Neural cell (in vitro differentiated cells): ENCODE data around the gene ZBTB25. TPM values are rescaled to one million over a fixed set of nuclear protein-coding genes. Genes with fewer than 3 reads are reported as not detected.

ENCODE experiments used
- H2AFZ ChIP-seq: fragments of 200-600, 300-800 bp; sonication (generic), shearing (Covaris generic); 2 replicates; pipeline ENCODE4 v1.6.0; 2014; ENCODE audit warnings: low read depth, mild to moderate bottlenecking, antibody characterized with exemption, low read length, moderate library complexity
- H3F3A ChIP-seq: fragments of 200-600 bp; shearing (Covaris generic); 2 replicates; pipeline ENCODE4 v1.6.1; 2016; ENCODE audit warnings: mild to moderate bottlenecking, moderate library complexity, mixed read lengths, antibody characterized with exemption, low read length; ENCODE audit not compliant: insufficient read depth, poor library complexity, severe bottlenecking
- H3K27ac ChIP-seq: fragments of 200-600, 300-800 bp; sonication (generic), shearing (Covaris generic); 2 replicates; pipeline ENCODE4 v1.5.1; 2014; ENCODE audit warnings: mild to moderate bottlenecking, low read length, moderate library complexity
- H3K27me3 ChIP-seq: fragments of 300-800, 200-600 bp; sonication (generic), shearing (Covaris generic); 2 replicates; pipeline ENCODE4 v1.6.0; 2014; ENCODE audit warnings: mild to moderate bottlenecking, low read depth, low read length, moderate library complexity; ENCODE audit not compliant: insufficient read depth
- H3K36me3 ChIP-seq: fragments of 300-800, 200-600 bp; sonication (generic), shearing (Covaris generic); 2 replicates; pipeline ENCODE4 v1.5.1; 2014; ENCODE audit warnings: mild to moderate bottlenecking, antibody characterized with exemption, low read length, moderate library complexity; ENCODE audit not compliant: insufficient read depth
- H3K4me2 ChIP-seq: fragments of 300-800, 200-600 bp; sonication (generic), shearing (Covaris generic); 2 replicates; pipeline ENCODE4 v1.6.0; 2014; ENCODE audit warnings: mild to moderate bottlenecking, low read length
- H3K4me3 ChIP-seq: fragments of 300-800, 200-600 bp; sonication (generic), shearing (Covaris generic); 2 replicates; pipeline ENCODE4 v1.5.1; 2014; ENCODE audit warnings: mild to moderate bottlenecking, low read length, moderate library complexity
- H3K79me2 ChIP-seq: fragments of 200-600 bp; shearing (Covaris generic); replicated peaks from 2 replicates; pipeline ENCODE4 v1.6.0; 2014; ENCODE audit warnings: mild to moderate bottlenecking, low read length, moderate library complexity; ENCODE audit not compliant: insufficient read depth
- H3K9ac ChIP-seq: fragments of 300-800, 200-600 bp; sonication (generic), shearing (Covaris generic); 2 replicates; pipeline ENCODE4 v1.6.1; 2016; ENCODE audit warnings: mild to moderate bottlenecking, low read length, mixed read lengths
- H3K9me2 ChIP-seq: fragments of 200-600 bp; shearing (Covaris generic); 2 replicates; pipeline ENCODE4 v1.6.1; 2016; ENCODE audit warnings: mild to moderate bottlenecking, low read length, mixed read lengths; ENCODE audit not compliant: insufficient read depth
- H3K9me3 ChIP-seq: fragments of 200-600, 300-800 bp; sonication (generic), shearing (Covaris generic); 2 replicates; pipeline ENCODE4 v1.6.1; 2016; ENCODE audit warnings: mild to moderate bottlenecking, mixed run types, low read length, moderate library complexity, mixed read lengths
- H4K20me1 ChIP-seq: fragments of 200-600 bp; shearing (Covaris generic); 2 replicates; pipeline ENCODE4 v1.6.1; 2016; ENCODE audit warnings: mild to moderate bottlenecking, mixed run types; ENCODE audit not compliant: insufficient read depth
- EP300 ChIP-seq: fragments of 450-650 bp; conservative IDR thresholded peaks from 2 replicates; pipeline ENCODE4 v1.6.1; 2014; ENCODE audit warnings: antibody characterized with exemption, mild to moderate bottlenecking, moderate library complexity; ENCODE audit not compliant: poor library complexity, severe bottlenecking
- EZH2 ChIP-seq: fragments of 200-600, 300-800 bp; shearing (Covaris generic), sonication (generic); IDR thresholded peaks from 2 replicates; pipeline ENCODE4 v1.6.1; 2014; ENCODE audit warnings: antibody characterized with exemption, low read length, borderline replicate concordance, mild to moderate bottlenecking; ENCODE audit not compliant: insufficient read depth, poor library complexity, severe bottlenecking
- MXI1 ChIP-seq: fragments of 450-650 bp; conservative IDR thresholded peaks from 2 replicates; pipeline ENCODE4 v1.6.1; 2014; ENCODE audit warnings: antibody characterized with exemption, mild to moderate bottlenecking; ENCODE audit not compliant: poor library complexity, severe bottlenecking
- POLR2AphosphoS5 ChIP-seq: IDR thresholded peaks from 2 replicates; pipeline ENCODE4 v1.6.1; 2012
- RAD21 ChIP-seq: fragments of 450-650 bp; conservative IDR thresholded peaks from 2 replicates; pipeline ENCODE4 v1.6.1; 2014; ENCODE audit warnings: antibody characterized with exemption, mild to moderate bottlenecking, moderate library complexity
- SMC3 ChIP-seq: fragments of 450-650 bp; conservative IDR thresholded peaks from 2 replicates; pipeline ENCODE4 v1.6.1; 2014; ENCODE audit warnings: antibody characterized with exemption, mild to moderate bottlenecking, moderate library complexity; ENCODE audit not compliant: poor library complexity
- TAF1 ChIP-seq: IDR thresholded peaks from 2 replicates; pipeline ENCODE4 v1.6.1; 2012; ENCODE audit warnings: low read depth
- polyA plus RNA-seq: library from polyadenylated mRNA; depleted of rRNA; stranded (reverse); fragments of >200 nt; gene quantifications from 2 replicates; pipeline ENCODE4 v1.2.3, GENCODE V29; 2014
- TF ChIP-seq, protein P1 (sequence below): IDR thresholded peaks from 2 replicates; pipeline ENCODE4 v1.6.1; 2012; ENCODE audit warnings: borderline replicate concordance
- TF ChIP-seq, protein P2 (sequence below): fragments of 450-650 bp; IDR thresholded peaks from 2 replicates; pipeline ENCODE4 v1.5.1; 2014; ENCODE audit warnings: antibody characterized with exemption, mild to moderate bottlenecking, moderate library complexity; ENCODE audit not compliant: poor library complexity, severe bottlenecking

The ZBTB25 gene
- polyA plus RNA-seq, 1 donor from 2014 or later = 5.3 TPM

DNA sequence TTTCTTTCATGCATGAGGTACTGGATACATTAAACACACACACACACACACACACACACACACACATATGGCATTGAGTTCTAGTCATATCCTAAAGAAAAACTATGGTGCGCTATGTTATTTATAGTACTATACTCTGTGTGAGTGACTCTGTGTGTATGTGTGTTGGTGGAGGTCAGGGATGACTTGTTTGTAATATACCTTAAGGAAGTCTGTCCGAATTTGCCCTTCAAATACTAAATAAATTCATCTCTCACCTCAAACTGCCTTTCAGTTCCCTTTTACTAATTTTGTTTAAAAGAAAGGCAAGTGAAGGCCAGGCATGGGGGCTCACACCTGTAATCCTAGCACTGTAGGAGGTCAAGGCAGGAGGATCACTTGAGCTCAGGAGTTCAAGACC lies 40.4 kb downstream of the ZBTB25 start:
- H2AFZ ChIP-seq = no peak overlapping the region
- H3K27me3 ChIP-seq = no peaks in the 10 kb centered on the region
- H3K79me2 ChIP-seq = no peaks in the 10 kb centered on the region
- H3K4me2 ChIP-seq = no peak overlapping the region
- no peaks in the 10 kb centered on the region for H3F3A ChIP-seq
- H3K9me2 ChIP-seq = no peaks in the 10 kb centered on the region
- H3K9me3 ChIP-seq = no peaks in the 10 kb centered on the region
- H3K36me3 ChIP-seq = no peaks in the 10 kb centered on the region
- no peaks in the 10 kb centered on the region for H4K20me1 ChIP-seq
- H3K9ac ChIP-seq = no peak overlapping the region
- no peak overlapping the region for H3K27ac ChIP-seq
- TF ChIP-seq EZH2 = no peak
- TF ChIP-seq SMC3 = no peak
- no peak for TF ChIP-seq TAF1
- no peak for TF ChIP-seq MXI1
- no peak for TF ChIP-seq RAD21
- TF ChIP-seq, protein P1, sequence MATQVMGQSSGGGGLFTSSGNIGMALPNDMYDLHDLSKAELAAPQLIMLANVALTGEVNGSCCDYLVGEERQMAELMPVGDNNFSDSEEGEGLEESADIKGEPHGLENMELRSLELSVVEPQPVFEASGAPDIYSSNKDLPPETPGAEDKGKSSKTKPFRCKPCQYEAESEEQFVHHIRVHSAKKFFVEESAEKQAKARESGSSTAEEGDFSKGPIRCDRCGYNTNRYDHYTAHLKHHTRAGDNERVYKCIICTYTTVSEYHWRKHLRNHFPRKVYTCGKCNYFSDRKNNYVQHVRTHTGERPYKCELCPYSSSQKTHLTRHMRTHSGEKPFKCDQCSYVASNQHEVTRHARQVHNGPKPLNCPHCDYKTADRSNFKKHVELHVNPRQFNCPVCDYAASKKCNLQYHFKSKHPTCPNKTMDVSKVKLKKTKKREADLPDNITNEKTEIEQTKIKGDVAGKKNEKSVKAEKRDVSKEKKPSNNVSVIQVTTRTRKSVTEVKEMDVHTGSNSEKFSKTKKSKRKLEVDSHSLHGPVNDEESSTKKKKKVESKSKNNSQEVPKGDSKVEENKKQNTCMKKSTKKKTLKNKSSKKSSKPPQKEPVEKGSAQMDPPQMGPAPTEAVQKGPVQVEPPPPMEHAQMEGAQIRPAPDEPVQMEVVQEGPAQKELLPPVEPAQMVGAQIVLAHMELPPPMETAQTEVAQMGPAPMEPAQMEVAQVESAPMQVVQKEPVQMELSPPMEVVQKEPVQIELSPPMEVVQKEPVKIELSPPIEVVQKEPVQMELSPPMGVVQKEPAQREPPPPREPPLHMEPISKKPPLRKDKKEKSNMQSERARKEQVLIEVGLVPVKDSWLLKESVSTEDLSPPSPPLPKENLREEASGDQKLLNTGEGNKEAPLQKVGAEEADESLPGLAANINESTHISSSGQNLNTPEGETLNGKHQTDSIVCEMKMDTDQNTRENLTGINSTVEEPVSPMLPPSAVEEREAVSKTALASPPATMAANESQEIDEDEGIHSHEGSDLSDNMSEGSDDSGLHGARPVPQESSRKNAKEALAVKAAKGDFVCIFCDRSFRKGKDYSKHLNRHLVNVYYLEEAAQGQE = no peak
- no peak for TF ChIP-seq POLR2AphosphoS5
- TF ChIP-seq, protein P2, sequence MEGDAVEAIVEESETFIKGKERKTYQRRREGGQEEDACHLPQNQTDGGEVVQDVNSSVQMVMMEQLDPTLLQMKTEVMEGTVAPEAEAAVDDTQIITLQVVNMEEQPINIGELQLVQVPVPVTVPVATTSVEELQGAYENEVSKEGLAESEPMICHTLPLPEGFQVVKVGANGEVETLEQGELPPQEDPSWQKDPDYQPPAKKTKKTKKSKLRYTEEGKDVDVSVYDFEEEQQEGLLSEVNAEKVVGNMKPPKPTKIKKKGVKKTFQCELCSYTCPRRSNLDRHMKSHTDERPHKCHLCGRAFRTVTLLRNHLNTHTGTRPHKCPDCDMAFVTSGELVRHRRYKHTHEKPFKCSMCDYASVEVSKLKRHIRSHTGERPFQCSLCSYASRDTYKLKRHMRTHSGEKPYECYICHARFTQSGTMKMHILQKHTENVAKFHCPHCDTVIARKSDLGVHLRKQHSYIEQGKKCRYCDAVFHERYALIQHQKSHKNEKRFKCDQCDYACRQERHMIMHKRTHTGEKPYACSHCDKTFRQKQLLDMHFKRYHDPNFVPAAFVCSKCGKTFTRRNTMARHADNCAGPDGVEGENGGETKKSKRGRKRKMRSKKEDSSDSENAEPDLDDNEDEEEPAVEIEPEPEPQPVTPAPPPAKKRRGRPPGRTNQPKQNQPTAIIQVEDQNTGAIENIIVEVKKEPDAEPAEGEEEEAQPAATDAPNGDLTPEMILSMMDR = no peak
- TF ChIP-seq EP300 = no peak
- no peak overlapping the region for H3K4me3 ChIP-seq

DNA sequence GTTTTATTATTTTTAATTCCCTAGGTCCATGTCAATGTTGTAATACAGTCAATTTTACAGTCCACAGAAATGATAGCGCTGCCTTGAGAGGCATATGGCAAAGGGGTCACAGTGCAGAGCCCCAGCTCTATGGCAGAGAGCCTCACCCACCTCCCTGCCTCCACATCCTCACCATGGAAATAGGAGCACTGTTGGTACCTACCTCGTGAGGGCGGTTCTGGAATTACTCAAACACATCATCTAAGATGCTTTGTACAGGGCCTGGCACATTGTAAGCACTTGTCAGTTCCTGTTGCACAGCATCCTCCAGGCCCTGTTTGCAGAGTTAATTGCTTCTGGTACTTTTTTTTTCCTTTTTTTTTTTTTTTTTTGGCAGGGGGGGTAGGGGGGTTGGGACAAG lies 42.4 kb downstream of the ZBTB25 start:
- no peaks in the 10 kb centered on the region for H3K27me3 ChIP-seq
- no peak overlapping the region for H3K9ac ChIP-seq
- H2AFZ ChIP-seq = no peak overlapping the region
- H3K9me3 ChIP-seq = no peaks in the 10 kb centered on the region
- no peak overlapping the region for H3K27ac ChIP-seq
- H3F3A ChIP-seq = no peaks in the 10 kb centered on the region
- TF ChIP-seq, protein P1 = no peak
- no peak for TF ChIP-seq MXI1
- TF ChIP-seq TAF1 = no peak
- no peak for TF ChIP-seq POLR2AphosphoS5
- TF ChIP-seq SMC3 = no peak
- no peak for TF ChIP-seq EP300
- TF ChIP-seq, protein P2 = no peak
- H3K36me3 ChIP-seq = no peaks in the 10 kb centered on the region
- H3K9me2 ChIP-seq = no peaks in the 10 kb centered on the region
- H3K4me2 ChIP-seq = no peak overlapping the region
- no peaks in the 10 kb centered on the region for H3K79me2 ChIP-seq
- H3K4me3 ChIP-seq = no peak overlapping the region
- H4K20me1 ChIP-seq = no peaks in the 10 kb centered on the region
